Suprapubic skin (tissue), 4 donors: ENCODE data around the gene SIX3.

Experiments used
- EP300 ChIP-seq: sonication (generic); formaldehyde crosslinking; IDR thresholded peaks from one replicate; pipeline ENCODE4 v1.6.1; 2017; ENCODE audit warnings: antibody characterized with exemption
- POLR2AphosphoS5 ChIP-seq, 3 donors: sonication (generic); formaldehyde crosslinking; IDR thresholded peaks; one replicate each; pipeline ENCODE4 v1.6.1; 2017; ENCODE audit warnings: antibody characterized with exemption in 3 of 3
- TF ChIP-seq, protein P1 (sequence below), 2 donors: fragments of 200-600 bp in 1 of 2; fragments of 450-650 bp in 1 of 2; sonication (generic) in 1 of 2; IDR thresholded peaks; one replicate each; pipeline ENCODE4 v1.5.1; 2016 to 2019; ENCODE audit warnings: antibody characterized with exemption in 2 of 2, mild to moderate bottlenecking in 1 of 2, moderate library complexity in 1 of 2

DNA sequence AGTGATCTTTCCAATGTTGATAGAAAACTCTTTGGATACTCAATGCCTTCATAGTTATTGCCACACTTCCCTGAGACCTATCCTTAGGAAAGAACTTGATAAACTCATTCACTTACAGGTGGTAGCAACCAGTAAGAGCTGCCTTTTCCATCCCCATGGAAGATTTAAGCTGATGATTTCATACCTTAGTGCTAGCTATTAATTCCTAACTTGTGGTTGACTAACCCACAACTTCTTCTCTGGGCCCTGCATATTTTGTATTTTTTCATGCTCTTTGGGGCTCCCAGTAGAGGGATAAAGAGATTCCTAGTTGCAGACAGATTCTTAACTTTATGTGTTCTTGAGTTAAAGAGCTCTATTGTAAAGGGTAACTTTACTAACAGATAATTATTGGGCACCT, 25.2 kb upstream of the SIX3 start:
- TF ChIP-seq POLR2AphosphoS5 (IDR thresholded peaks at IDR 0.05) (no peak), EP300 (no peak)
- TF ChIP-seq, protein P1, sequence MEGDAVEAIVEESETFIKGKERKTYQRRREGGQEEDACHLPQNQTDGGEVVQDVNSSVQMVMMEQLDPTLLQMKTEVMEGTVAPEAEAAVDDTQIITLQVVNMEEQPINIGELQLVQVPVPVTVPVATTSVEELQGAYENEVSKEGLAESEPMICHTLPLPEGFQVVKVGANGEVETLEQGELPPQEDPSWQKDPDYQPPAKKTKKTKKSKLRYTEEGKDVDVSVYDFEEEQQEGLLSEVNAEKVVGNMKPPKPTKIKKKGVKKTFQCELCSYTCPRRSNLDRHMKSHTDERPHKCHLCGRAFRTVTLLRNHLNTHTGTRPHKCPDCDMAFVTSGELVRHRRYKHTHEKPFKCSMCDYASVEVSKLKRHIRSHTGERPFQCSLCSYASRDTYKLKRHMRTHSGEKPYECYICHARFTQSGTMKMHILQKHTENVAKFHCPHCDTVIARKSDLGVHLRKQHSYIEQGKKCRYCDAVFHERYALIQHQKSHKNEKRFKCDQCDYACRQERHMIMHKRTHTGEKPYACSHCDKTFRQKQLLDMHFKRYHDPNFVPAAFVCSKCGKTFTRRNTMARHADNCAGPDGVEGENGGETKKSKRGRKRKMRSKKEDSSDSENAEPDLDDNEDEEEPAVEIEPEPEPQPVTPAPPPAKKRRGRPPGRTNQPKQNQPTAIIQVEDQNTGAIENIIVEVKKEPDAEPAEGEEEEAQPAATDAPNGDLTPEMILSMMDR (IDR thresholded peaks at IDR 0.05): no peak
